Ureter (tissue), 1 donor: ENCODE results near the gene TAOK1. TPM values are rescaled to one million over a fixed set of nuclear protein-coding genes. Genes with fewer than 3 reads are reported as not detected.
A peak's percentile ranks its signal among the peaks of the same experiment; 100 is the strongest.
"Not testable (repeated sequence)": the region's sequence is repeated elsewhere in the genome, so short reads cannot be mapped to it uniquely, and the experiment has no call there.

Experiments used
- DNase-seq: peaks from one replicate; pipeline ENCODE4 v3.0.0-alpha.2; 2020; ENCODE audit warnings: low spot score
- total RNA-seq: library from RNA; stranded (reverse); gene quantifications from one replicate; pipeline ENCODE4 v1.2.4, GENCODE V29; 2023
- donor health status: DM: yes; HTN: yes; CAD: no.

TAOK1 gene
- 92.4 TPM for total RNA-seq

DNA sequence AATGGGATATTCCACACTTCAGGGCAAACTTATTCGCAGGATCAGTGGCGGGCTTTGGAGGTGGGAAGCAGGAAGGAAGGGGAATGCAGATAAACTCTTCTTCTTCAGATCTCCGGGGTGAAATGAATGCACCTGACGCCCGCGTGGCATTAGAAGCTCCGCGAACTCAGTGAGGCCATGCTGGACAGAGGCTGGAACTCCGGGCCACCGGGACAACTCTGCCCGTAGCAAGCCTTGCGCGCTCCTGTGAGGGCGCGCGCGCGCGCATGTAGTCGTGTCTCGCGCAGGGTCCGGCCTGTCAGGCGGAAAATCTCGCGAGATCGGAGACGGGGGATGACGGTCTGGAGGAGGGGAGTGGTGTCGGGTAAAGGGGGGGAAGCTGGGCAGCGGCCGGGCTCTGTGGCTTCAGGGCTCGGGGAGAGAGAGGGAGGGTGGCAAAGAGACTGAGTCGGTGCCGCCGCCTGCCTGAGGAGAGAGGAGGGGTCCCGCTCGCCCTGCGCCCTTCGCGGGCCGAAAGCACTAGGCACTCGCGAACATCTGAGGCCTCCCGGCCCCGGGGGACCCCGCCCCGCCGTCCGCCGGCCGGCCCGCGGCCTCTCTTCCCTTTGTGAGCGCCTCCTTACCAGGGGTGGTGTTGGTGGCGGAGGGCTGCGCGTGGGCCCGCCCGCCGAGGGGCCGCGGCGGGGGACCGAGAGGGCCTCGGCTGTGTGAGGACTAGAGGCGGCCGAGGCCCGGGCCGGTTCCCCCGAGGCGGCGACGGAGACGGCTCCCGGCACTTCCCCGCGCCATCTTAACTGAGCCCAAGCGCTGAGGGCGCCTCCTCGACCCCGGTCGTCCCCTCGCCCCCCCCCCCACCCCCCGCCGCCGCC is at the start of gene TAOK1:
Gene TAOK1, plus strand, starts transcription at position 382 of the 869 bp plus-strand sequence. CDS start 61,186 bp downstream, outside the sequence.
- DNase-seq: peak; percentile 100

DNA sequence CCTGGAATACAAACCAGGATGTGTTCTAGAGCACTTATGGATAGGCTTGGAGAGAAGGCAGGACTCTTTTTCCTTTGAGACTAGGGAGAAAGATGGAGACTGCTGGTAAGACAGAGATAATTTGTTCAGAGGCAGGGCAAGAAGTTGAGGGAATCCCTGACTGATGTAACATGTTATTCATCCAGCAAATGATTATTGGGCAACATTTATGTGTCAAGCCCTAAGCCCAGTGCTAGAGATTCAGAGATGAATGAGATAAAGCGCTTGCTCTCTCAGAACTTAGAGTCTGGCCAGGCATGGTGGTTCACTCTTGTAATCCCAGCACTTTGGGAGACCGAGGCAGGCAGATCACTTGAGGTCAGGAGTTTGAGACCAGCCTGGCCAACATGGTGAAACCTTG is 48.4 kb upstream of the TAOK1 start:
- no peak for DNase-seq

DNA sequence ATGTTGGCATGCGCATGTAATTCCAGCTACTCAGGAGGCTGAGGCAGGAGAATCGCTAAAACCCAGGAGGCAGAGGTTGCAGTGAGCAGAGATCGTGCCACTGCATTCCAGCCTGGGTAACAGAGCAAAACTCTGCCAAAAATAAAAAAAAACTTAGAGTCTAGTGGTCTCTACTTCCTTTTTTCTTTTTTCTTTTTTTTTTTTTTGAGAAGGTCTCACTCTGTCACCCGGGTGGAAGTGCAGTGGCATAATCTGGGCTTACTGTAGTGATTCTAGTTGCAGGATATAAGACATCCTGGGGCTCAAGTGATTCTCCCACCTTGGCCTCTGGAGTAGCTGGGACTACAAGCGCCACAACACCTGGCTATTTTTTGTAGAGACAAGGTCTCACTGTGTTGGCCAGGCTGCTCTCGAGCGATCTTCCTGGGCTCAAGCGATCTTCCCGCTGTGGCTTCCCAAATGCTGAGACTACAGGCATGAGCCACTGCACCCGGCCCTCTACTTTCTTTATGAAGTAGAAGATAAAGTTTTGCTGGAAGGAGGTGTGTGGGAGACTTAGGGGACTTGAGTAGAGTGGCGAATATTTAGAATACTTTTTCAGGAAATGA is 47.9 kb upstream of the TAOK1 start:
- DNase-seq: no peak

DNA sequence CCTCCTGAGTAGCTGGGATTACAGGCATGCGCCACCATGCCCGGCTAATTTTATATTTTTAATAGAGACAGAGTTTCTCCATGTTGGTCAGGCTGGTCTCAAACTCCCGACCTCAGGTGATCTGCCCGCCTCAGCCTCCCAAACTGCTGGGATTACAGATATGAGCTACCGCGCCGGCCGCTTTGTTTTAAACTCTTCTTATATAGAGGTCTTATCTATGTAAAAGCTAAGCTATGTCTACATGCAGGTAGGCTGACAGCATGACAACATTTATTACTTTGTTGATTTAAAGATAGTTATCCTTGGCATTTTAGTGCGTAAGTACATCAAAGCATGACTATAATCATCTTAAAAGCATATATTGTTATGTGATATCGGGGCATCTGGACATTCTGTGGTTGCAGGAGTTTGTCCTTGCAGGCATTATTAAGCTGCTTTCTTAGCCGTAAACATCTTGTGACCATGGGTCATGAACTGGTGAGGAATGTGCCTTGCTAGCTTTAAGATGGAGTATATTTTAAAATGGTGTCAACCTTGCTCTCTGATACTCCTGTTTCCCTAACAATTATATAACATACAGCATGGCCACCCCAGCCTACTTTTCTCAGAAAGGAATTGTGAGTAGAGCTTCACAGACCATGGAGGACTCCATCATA is 45.8 kb upstream of the TAOK1 start:
- DNase-seq: no peak

GRCh38 chr17:29345066-29345465 is 45.1 kb upstream of the TAOK1 start:
- DNase-seq: no peak

DNA sequence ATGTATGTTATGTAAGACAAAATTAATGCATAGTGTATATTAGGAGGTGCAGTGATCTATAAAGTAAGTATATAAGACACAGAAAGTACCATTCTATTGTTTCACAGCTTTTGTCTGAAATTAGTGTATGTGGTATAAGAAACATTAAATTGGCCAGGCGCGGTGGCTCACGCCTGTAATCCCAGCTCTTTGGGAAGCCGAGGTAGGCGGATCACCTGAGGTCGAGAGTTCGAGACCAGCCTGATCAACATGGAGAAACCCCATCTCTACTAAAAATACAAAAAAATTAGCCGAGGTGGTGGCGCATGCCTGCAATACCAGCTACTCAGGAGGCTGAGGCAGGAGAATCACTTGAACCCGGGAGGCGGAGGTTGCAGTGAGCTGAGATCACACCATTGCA is 44.7 kb upstream of the TAOK1 start:
- DNase-seq: not testable (repeated sequence)

- DNase-seq: no peak
These were observed 43.7 kb upstream of the TAOK1 start for GRCh38 chr17:29346462-29346861.

GRCh38 chr17:29347831-29348629 is 42.1 kb upstream of the TAOK1 start:
- peak; percentile 62 for DNase-seq

DNA sequence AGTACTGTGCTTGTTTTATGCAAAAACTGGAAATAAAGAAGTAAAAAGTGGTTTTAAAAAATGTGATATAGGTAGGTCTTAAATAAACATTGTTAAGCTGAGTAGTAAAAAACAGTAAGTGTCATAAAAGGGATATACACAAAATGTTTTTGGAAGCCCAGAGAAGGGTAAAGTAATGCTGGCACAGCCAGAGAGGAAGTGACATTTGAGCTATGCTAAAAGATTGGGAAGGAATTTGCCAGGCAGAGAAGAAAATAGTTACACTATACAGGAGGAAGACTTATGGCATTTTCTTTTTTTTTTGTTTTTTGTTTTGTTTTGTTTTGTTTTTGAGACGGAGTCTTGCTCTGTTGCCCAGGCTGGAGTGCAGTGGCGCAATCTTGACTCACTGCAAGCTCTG is 40.8 kb upstream of the TAOK1 start:
- DNase-seq: no peak

- no peak for DNase-seq
These were observed 38.0 kb upstream of the TAOK1 start for GRCh38 chr17:29352146-29352545.

DNA sequence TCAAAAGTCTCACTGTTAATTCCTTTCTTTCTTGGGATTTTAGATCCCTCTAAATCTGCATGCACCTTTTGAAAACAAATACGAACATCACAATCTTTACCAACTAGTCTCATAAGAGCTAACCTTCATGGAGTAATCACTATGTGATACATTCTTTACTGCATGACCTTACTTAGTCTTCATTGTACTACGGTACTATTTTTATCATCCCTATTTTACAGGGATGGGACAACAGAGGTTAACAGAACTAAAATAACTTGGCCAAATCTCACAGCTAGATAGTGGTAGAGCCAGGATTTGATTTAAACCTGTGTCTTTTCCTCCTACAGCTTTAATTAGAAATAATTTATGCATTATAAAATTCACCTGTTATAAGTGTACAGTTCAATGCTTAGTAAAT is 32.9 kb upstream of the TAOK1 start:
- DNase-seq: no peak

DNA sequence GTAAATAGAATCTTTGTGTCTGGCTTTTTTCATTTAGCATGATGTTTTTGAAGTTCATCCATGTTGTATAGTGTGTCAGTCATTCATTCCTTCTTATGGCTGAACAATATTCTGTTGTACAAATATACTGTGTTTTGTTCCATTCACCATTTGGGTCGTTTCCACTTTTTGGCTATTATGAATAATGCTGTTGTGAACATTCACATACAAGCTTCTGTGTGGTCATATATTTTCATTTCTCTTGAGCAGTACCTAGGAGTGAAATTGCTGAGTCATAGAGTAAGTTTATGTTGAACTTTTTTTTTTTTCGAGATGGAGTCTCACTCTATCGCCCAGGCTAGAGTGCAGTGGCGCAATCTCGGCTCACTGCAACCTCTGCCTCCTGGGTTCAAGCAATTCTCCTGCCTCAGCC is 32.3 kb upstream of the TAOK1 start:
- DNase-seq: no peak

- DNase-seq: no peak
These were observed 31.7 kb upstream of the TAOK1 start for GRCh38 chr17:29358416-29358815.

DNA sequence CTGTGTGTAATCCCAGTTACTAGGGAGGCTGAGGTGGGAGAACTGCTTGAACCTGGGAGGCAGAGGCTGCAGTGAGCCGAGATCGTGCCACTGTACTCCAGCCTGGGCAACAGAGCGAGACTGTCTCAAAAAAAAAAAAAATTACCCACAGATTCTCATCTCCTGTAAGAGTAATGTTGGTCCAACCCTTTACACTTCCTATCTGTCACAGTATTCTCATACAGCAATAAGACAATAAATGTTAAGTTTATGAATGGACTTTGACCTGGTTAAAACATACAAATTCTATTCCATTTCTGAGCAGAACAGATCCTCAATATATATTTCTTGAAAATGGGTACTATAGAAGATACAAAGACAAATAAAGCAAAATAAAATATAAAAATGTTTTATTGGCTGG is 30.4 kb upstream of the TAOK1 start:
- DNase-seq: no peak

GRCh38 chr17:29363716-29364115 is 26.4 kb upstream of the TAOK1 start:
- no peak for DNase-seq

DNA sequence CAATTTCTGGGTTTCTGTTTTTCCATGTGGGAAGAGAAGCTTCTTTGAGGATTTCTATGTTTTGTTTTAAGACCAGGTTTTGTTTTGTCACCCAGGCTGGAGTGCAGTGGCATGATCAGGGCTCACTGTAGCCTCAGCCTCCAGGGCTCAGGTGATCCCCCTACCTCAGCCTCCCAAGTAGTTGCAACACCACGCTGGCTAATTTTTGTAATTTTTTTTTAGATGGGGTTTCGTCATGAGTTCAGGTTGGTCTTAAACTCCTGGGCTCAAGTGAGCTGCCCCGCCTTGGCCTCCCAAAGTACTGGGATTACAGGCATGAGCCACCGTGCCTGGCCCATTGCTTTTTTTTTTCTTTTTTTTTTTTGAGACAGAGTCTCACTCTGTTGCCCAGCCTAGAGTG is 25.5 kb upstream of the TAOK1 start:
- no peak for DNase-seq

DNA sequence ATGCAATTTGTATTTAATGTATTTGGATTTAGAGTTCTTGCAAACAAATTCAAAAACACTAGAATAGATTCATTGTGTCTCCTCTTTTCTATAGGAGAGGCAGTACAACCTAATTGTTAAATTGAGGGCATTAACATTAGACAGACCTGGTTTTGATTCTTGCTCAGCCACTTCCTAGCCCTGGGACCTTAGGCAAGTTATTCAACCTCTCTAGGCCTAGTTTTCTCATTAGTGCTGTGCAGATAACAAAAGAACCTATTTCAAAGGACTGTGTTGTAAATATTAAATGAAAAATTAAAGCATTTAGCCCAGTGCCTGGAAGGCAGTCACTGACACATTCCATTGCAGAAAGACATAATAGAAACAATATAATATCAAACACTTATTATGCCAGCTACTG is 22.0 kb upstream of the TAOK1 start:
- no peak for DNase-seq

GRCh38 chr17:29368926-29369325 is 21.2 kb upstream of the TAOK1 start:
- DNase-seq: no peak

DNA sequence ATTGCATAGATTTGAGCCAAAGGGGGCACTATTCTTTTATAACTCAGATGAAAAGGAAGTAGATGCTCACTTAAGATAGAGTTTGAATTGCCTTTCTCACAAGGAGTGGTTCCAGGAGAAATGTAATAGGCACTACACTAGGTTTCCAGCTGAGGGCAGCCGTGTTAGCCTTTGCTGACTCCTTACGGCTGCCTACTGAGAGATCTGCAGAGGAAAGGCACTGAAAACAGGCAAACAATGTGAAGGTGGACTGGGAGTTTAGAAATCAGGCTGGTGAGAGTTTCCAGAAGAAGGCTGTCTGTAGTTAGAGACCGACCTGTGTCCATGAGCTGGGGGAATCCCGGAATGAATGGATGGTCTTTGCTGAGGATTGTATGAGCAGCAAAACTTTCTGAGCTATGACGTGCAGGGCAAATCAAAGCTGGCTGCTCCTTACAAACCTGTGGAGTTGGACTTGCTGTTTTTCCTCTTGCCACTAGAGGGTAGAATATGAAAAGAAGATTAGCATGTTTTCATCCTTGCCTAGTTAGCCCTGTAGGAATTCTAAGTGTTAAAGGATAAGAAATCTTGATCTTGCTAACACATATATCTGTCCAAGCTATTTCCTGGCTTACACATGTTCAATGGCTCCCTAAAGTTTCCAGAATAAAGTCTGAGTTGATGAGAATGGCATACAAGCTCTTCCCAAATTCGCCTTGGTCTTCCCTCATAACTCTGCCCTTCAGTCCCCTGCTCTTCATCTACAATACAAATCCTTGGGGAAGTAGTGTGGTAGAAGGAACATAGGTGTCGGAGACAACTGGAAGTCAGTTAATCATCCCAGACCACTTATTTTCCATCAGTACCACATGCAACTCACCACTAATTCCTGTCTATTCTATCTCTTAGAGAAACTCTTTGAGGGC is 20.1 kb upstream of the TAOK1 start:
- peak; percentile 66 for DNase-seq

DNA sequence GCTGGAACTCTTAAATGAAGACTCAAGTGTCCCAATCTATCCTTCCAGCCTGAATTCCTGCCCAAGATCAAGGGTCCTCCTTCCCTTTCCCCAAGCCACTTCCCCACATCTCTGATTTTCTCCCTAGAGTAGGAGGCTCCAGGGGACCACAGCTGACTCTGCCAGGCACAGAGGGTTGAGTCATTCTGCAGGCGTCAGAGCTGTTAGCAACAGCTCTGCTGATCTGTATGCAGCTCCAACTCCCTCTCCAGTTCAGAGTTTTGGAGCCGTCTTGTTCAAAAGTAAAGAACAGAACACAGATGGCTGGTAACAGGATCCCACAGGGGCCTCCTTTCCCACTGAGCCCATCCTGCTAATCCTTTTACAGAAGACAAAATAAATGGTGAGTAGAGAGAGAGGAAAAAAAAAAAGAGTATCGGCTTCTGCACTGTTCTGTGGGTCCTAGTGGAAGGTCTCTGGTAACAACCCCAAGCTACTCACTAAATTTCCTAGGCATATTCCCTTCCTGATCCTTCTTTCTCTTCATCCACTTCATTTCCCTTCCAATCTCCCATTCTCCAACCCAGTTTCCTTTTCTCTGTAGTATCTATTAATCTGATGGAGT is 13.4 kb upstream of the TAOK1 start:
- no peak for DNase-seq

- DNase-seq: no peak
These were observed 11.7 kb upstream of the TAOK1 start for GRCh38 chr17:29378500-29378899.
